IMR-90 (cell line): Measurements from ENCODE around the gene ZNF221. TPM values are rescaled to one million over a fixed set of nuclear protein-coding genes. Genes with fewer than 3 reads are reported as not detected.

ENCODE experiments used
- ATAC-seq: fragments of 200-7000 bp; cut with Tn5 transposase; 2 replicates; pipeline ENCODE4 v1.9.1; 2020; ENCODE audit warnings: low read depth, mild to moderate bottlenecking, moderate library complexity
- BruUV-seq: library from RNA; stranded (reverse); fragments of 400-500 nt; replicated peaks from 2 replicates; lab custom pipeline; 2021; lab: Mats Ljungman, UMichigan
- CTCF ChIA-PET: fragments of 300-600 bp; formaldehyde crosslinking; extraction: SDS; loops from one replicate; lab custom pipeline; 2021; ENCODE audit warnings: antibody characterized with exemption; lab: Yijun Ruan, JAX
- POLR2A ChIA-PET: fragments of 300-600 bp; sonication (Branson Sonifier 250); formaldehyde crosslinking; loops from one replicate; lab custom pipeline; 2022; ENCODE audit warnings: antibody characterized with exemption; ENCODE audit not compliant: unreplicated experiment; lab: Charles Lee
- DNase-seq: peaks from one replicate; pipeline ENCODE4 v3.0.0; 2013
- H2AFZ ChIP-seq: replicated peaks from 2 replicates; pipeline ENCODE3; 2013; ENCODE audit warnings: low read length, mild to moderate bottlenecking; ENCODE audit not compliant: poor library complexity
- H2AK5ac ChIP-seq: 2 replicates; pipeline ENCODE4 v1.6.1; 2013; ENCODE audit warnings: low read depth, low read length, inconsistent platforms
- H2AK9ac ChIP-seq: replicated peaks from 2 replicates; pipeline ENCODE3; 2013; ENCODE audit warnings: mild to moderate bottlenecking, low read depth, low read length, moderate library complexity; ENCODE audit not compliant: poor library complexity
- H2BK120ac ChIP-seq: 2 replicates; pipeline ENCODE4 v1.6.1; 2013; ENCODE audit warnings: low read depth, low read length, inconsistent platforms
- H2BK15ac ChIP-seq: 3 replicates; pipeline ENCODE4 v1.6.1; 2013; ENCODE audit warnings: low read depth, low read length, inconsistent platforms
- H2BK20ac ChIP-seq: 2 replicates; pipeline ENCODE4 v1.6.1; 2013; ENCODE audit warnings: low read depth, mild to moderate bottlenecking, inconsistent platforms, low read length, moderate library complexity
- H2BK5ac ChIP-seq: 2 replicates; pipeline ENCODE4 v1.6.1; 2013; ENCODE audit warnings: mild to moderate bottlenecking, low read depth, low read length, inconsistent platforms; ENCODE audit not compliant: poor library complexity, severe bottlenecking
- H3K14ac ChIP-seq: replicated peaks from 2 replicates; pipeline ENCODE4 v1.6.1; 2013; ENCODE audit warnings: low read depth, low read length, inconsistent platforms
- H3K18ac ChIP-seq: 2 replicates; pipeline ENCODE4 v1.6.1; 2013; ENCODE audit warnings: low read depth, low read length, control low read depth
- H3K23ac ChIP-seq: 2 replicates; pipeline ENCODE4 v1.6.1; 2013; ENCODE audit warnings: low read depth, low read length, inconsistent platforms
- H3K27ac ChIP-seq: 2 replicates; pipeline ENCODE4 v1.5.1; 2013; ENCODE audit warnings: mild to moderate bottlenecking, control low read depth, low read length; ENCODE audit not compliant: insufficient read depth
- H3K27me3 ChIP-seq: 2 replicates; pipeline ENCODE4 v1.6.1; 2013; ENCODE audit warnings: low read length; ENCODE audit not compliant: control insufficient read depth, insufficient read depth
- H3K36me3 ChIP-seq: 2 replicates; pipeline ENCODE4 v1.6.1; 2013; ENCODE audit warnings: low read length, mixed read lengths; ENCODE audit not compliant: control insufficient read depth, insufficient read depth
- H3K4ac ChIP-seq: 2 replicates; pipeline ENCODE4 v1.6.1; 2013; ENCODE audit warnings: low read depth, low read length, inconsistent platforms
- H3K4me1 ChIP-seq: 2 replicates; pipeline ENCODE4 v1.6.1; 2013; ENCODE audit warnings: low read length, mixed read lengths; ENCODE audit not compliant: control insufficient read depth, insufficient read depth
- H3K4me2 ChIP-seq: 2 replicates; pipeline ENCODE4 v1.6.1; 2013; ENCODE audit warnings: low read depth, mild to moderate bottlenecking, control low read depth, low read length, moderate library complexity
- H3K4me3 ChIP-seq: 2 replicates; pipeline ENCODE4 v1.5.1; 2013; ENCODE audit warnings: low read depth, mild to moderate bottlenecking, control low read depth, low read length, moderate library complexity; ENCODE audit not compliant: insufficient read depth
- H3K56ac ChIP-seq: 2 replicates; pipeline ENCODE4 v1.6.1; 2013; ENCODE audit warnings: low read length, inconsistent platforms; ENCODE audit not compliant: insufficient read depth; ENCODE audit errors: extremely low read depth
- H3K79me1 ChIP-seq, 2 experiments: 2 replicates each; pipeline ENCODE4 v1.6.1; 2013; ENCODE audit warnings: low read length in 2 of 2, inconsistent platforms in 1 of 2, low read depth in 1 of 2
- H3K9ac ChIP-seq: 2 replicates; pipeline ENCODE4 v1.6.1; 2013; ENCODE audit warnings: low read depth, low read length, control low read depth
- H3K9me1 ChIP-seq: 2 replicates; pipeline ENCODE4 v1.6.1; 2013; ENCODE audit warnings: low read length, inconsistent platforms; ENCODE audit not compliant: insufficient read depth
- H3K9me3 ChIP-seq: 2 replicates; pipeline ENCODE4 v1.6.1; 2013; ENCODE audit warnings: low read length; ENCODE audit not compliant: control insufficient read depth, insufficient read depth
- H4K20me1 ChIP-seq: 2 replicates; pipeline ENCODE4 v1.6.1; 2013; ENCODE audit warnings: low read length, inconsistent platforms; ENCODE audit not compliant: insufficient read depth
- H4K5ac ChIP-seq: 2 replicates; pipeline ENCODE4 v1.6.1; 2013; ENCODE audit warnings: mild to moderate bottlenecking, low read depth, low read length, control low read depth
- H4K8ac ChIP-seq, 2 experiments: 2 replicates each; pipeline ENCODE4 v1.6.1; 2013; ENCODE audit warnings: low read depth in 2 of 2, low read length in 2 of 2, control low read depth in 1 of 2, inconsistent platforms in 1 of 2
- H4K91ac ChIP-seq: 2 replicates; pipeline ENCODE4 v1.6.1; 2013; ENCODE audit warnings: low read depth, low read length, inconsistent platforms; ENCODE audit not compliant: insufficient read depth
- BHLHE40 ChIP-seq: fragments of 150-350 bp; IDR thresholded peaks from 2 replicates; pipeline ENCODE4 v1.6.1; 2016; ENCODE audit warnings: mild to moderate bottlenecking, low read depth, low read length
- RFX5 ChIP-seq: IDR thresholded peaks from 2 replicates; pipeline ENCODE4 v1.8.0; 2012; ENCODE audit warnings: low read depth, mild to moderate bottlenecking, low read length, moderate library complexity
- dilution Hi-C: fragments of 300-500 bp; cut with HindIII; formaldehyde crosslinking; loops from one replicate; pipeline ENCODE4 v1.14.3; 2018; ENCODE audit warnings: low sequenced_read_pairs; ENCODE audit not compliant: unreplicated experiment
- in situ Hi-C: fragments of 300-500 bp; cut with MboI; formaldehyde crosslinking; loops from 3 replicates; pipeline ENCODE4 v1.14.3; 2019; ENCODE audit warnings: low sequenced_read_pairs, inconsistent platforms, mixed read lengths
- intact Hi-C: fragments of 100-400 bp; cut with micrococcal nuclease; formaldehyde crosslinking; loops from 2 replicates; pipeline ENCODE4 v1.10.0; 2022
- polyA plus RNA-seq, 3 experiments: library from polyadenylated mRNA; depleted of rRNA; stranded (reverse); fragments of >200 nt; gene quantifications; 2 replicates each; pipeline ENCODE4 v1.2.3, GENCODE V29; 2012; ENCODE audit warnings: low replicate concordance in 1 of 3
- total RNA-seq: library from RNA; depleted of rRNA; stranded (reverse); fragments of >200 nt; gene quantifications from 2 replicates; pipeline ENCODE4 v1.2.3, GENCODE V29; 2012

Gene ZNF221
- total and polyA plus RNA-seq, 2 of the 4 experiments (the other 2 are of a cell fraction): 1.0 to 10.6 TPM

- no peak overlapping the region for H3K23ac ChIP-seq
- H2BK120ac ChIP-seq: no peak overlapping the region
- no peak overlapping the region for H2AK5ac ChIP-seq
- H4K8ac ChIP-seq: no peak overlapping the region
- H4K20me1 ChIP-seq: no peaks in the 10 kb centered on the region
- H4K91ac ChIP-seq: no peak overlapping the region
- no peak overlapping the region for H3K14ac ChIP-seq
- ChIA-PET CTCF (no interaction called here), POLR2A (no interaction called here)
- in situ Hi-C loops (no loop called here), dilution Hi-C loops (no loop called here), intact Hi-C loops (no loop called here)
- H3K4ac ChIP-seq: no peak overlapping the region
- no peak overlapping the region for H2BK20ac ChIP-seq
- H3K18ac ChIP-seq: no peak overlapping the region
- H2AFZ ChIP-seq: no peak overlapping the region
- no peak overlapping the region for H2BK15ac ChIP-seq
- no peak for TF ChIP-seq BHLHE40
- no peak for TF ChIP-seq RFX5
- DNase-seq (no peak), ATAC-seq (no peak)
- no peak overlapping the region for H3K9ac ChIP-seq
- H3K27me3 ChIP-seq: no peaks in the 10 kb centered on the region
- no peaks in the 10 kb centered on the region for H3K9me1 ChIP-seq
- H3K56ac ChIP-seq: no peak overlapping the region
- no peak overlapping the region for H2BK5ac ChIP-seq
- no peak overlapping the region for H2AK9ac ChIP-seq
- H3K36me3 ChIP-seq: peaks cover 31% of the 10 kb centered on the region
- no peak overlapping the region for H3K4me2 ChIP-seq
- BruUV-seq: no TSS peak
- H3K79me1 ChIP-seq: no peaks in the 10 kb centered on the region
- H3K9me3 ChIP-seq: peaks cover 45% of the 10 kb centered on the region
- no peak overlapping the region for H3K4me3 ChIP-seq
- no peak overlapping the region for H4K5ac ChIP-seq
- no peak overlapping the region for H3K27ac ChIP-seq
- no peaks in the 10 kb centered on the region for H3K4me1 ChIP-seq
Measured at GRCh38 chr19:43910884-43911283, 40.1 kb upstream of the ZNF221 start.
